ENCODE results near the gene GPR85. TPM values are rescaled to one million over a fixed set of nuclear protein-coding genes. Genes with fewer than 3 reads are reported as not detected.
"Not testable (repeated sequence)": the region's sequence is repeated elsewhere in the genome, so short reads cannot be mapped to it uniquely, and the experiment has no call there.

Gene GPR85
- total RNA-seq, 2 donors from 2014 or later, result not detected

GRCh38 chr7:113071465-113071864 lies 15.2 kb downstream of the GPR85 start:
- no peaks in the 10 kb centered on the region for H3K4me1 Mint-ChIP-seq (ENCODE audit: low read depth)
- no peak overlapping the region for H3K4me3 Mint-ChIP-seq
- no peaks in the 10 kb centered on the region for H3K9me3 Mint-ChIP-seq
- ATAC-seq (replicated peaks in 1 of 2) (no peak), DNase-seq (no peak)
- H3K36me3 Mint-ChIP-seq (ENCODE audit: insufficient read depth in 2 of 2), result no peaks in the 10 kb centered on the region
- peaks cover 26% of the 10 kb centered on the region for H3K27me3 Mint-ChIP-seq (ENCODE audit: low read depth)
- no peak overlapping the region for H3K27ac Mint-ChIP-seq

- H3K9me3 Mint-ChIP-seq, result no peaks in the 10 kb centered on the region
- H3K4me1 Mint-ChIP-seq (ENCODE audit: low read depth), result no peaks in the 10 kb centered on the region
- DNase-seq (no peak), ATAC-seq (replicated peaks in 1 of 2) (no peak)
- peaks cover 11% of the 10 kb centered on the region for H3K27me3 Mint-ChIP-seq (ENCODE audit: low read depth)
- no peak overlapping the region for H3K27ac Mint-ChIP-seq
- no peaks in the 10 kb centered on the region for H3K36me3 Mint-ChIP-seq (ENCODE audit: insufficient read depth in 2 of 2)
- no peak overlapping the region for H3K4me3 Mint-ChIP-seq
Observed at GRCh38 chr7:113062499-113062898, 24.1 kb downstream of the GPR85 start.

GRCh38 chr7:113060100-113060499 lies 26.5 kb downstream of the GPR85 start:
- no peak for ATAC-seq (replicated peaks in 1 of 2)
- DNase-seq, result no peak
- Mint-ChIP-seq H3K9me3 (no peaks in the 10 kb centered on the region), H3K4me3 (no peak overlapping the region), H3K27me3 (ENCODE audit: low read depth) (peaks cover 5% of the 10 kb centered on the region), H3K27ac (no peak overlapping the region), H3K36me3 (ENCODE audit: insufficient read depth in 2 of 2) (no peaks in the 10 kb centered on the region), H3K4me1 (ENCODE audit: low read depth) (no peaks in the 10 kb centered on the region)

DNA sequence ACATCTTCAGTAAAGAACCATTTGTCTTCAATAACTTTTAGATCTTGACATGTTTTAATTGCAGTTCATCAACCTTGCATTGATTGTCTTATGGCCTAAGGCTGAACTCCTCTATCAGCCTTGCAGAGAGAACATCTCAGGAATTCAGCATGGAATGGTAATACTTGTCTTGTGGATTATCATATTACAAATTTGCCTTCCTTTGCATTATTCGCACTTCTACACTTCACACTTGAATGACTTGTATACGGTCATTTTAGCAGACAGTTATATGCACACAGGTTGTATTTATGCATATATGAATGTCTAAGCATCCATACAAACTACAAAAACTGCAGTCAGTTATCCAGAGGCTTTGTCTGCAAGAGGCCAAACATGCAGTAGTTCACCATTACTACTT lies 31.7 kb downstream of the GPR85 start:
- Mint-ChIP-seq H3K9me3 (peaks cover 4 to 8% of the 10 kb centered on the region in 2 donors), H3K4me3 (no peak overlapping the region), H3K4me1 (ENCODE audit: low read depth) (no peaks in the 10 kb centered on the region), H3K27me3 (ENCODE audit: low read depth) (peaks cover 5% of the 10 kb centered on the region), H3K27ac (no peak overlapping the region), H3K36me3 (ENCODE audit: insufficient read depth in 2 of 2) (no peaks in the 10 kb centered on the region)
- DNase-seq, result no peak
- no peak for ATAC-seq (replicated peaks in 1 of 2)

GRCh38 chr7:113054272-113054671 lies 32.4 kb downstream of the GPR85 start:
- H3K4me1 Mint-ChIP-seq (ENCODE audit: low read depth); H3K4me3 Mint-ChIP-seq; DNase-seq; H3K27ac Mint-ChIP-seq; H3K36me3 Mint-ChIP-seq (ENCODE audit: insufficient read depth in 2 of 2); H3K27me3 Mint-ChIP-seq (ENCODE audit: low read depth); H3K9me3 Mint-ChIP-seq; ATAC-seq (replicated peaks in 1 of 2): not testable (repeated sequence)

GRCh38 chr7:113049221-113049620 lies 37.4 kb downstream of the GPR85 start:
- not testable (repeated sequence) for H3K4me1 Mint-ChIP-seq (ENCODE audit: low read depth); H3K4me3 Mint-ChIP-seq; DNase-seq; ATAC-seq (replicated peaks in 1 of 2); H3K27ac Mint-ChIP-seq; H3K27me3 Mint-ChIP-seq (ENCODE audit: low read depth); H3K9me3 Mint-ChIP-seq; H3K36me3 Mint-ChIP-seq (ENCODE audit: insufficient read depth in 2 of 2)

- no peaks in the 10 kb centered on the region for H3K4me1 Mint-ChIP-seq (ENCODE audit: low read depth)
- no peak overlapping the region for H3K27ac Mint-ChIP-seq
- H3K4me3 Mint-ChIP-seq, result no peak overlapping the region
- H3K9me3 Mint-ChIP-seq, result peaks cover 0 to 3% of the 10 kb centered on the region in 2 donors
- H3K36me3 Mint-ChIP-seq (ENCODE audit: insufficient read depth in 2 of 2), result peaks cover 0 to 2% of the 10 kb centered on the region in 2 donors
- H3K27me3 Mint-ChIP-seq (ENCODE audit: low read depth), result peaks cover 23% of the 10 kb centered on the region
- no peak for ATAC-seq (replicated peaks in 1 of 2)
- DNase-seq, result no peak
Observed at GRCh38 chr7:113046453-113046852, 40.2 kb downstream of the GPR85 start.

GRCh38 chr7:113045379-113045778 lies 41.2 kb downstream of the GPR85 start:
- Mint-ChIP-seq H3K27me3 (ENCODE audit: low read depth) (peaks cover 30% of the 10 kb centered on the region), H3K4me3 (no peak overlapping the region), H3K4me1 (ENCODE audit: low read depth) (no peaks in the 10 kb centered on the region), H3K36me3 (ENCODE audit: insufficient read depth in 2 of 2) (peaks cover 0 to 2% of the 10 kb centered on the region in 2 donors), H3K9me3 (no peaks in the 10 kb centered on the region), H3K27ac (no peak overlapping the region)
- DNase-seq (no peak), ATAC-seq (replicated peaks in 1 of 2) (no peak)

DNA sequence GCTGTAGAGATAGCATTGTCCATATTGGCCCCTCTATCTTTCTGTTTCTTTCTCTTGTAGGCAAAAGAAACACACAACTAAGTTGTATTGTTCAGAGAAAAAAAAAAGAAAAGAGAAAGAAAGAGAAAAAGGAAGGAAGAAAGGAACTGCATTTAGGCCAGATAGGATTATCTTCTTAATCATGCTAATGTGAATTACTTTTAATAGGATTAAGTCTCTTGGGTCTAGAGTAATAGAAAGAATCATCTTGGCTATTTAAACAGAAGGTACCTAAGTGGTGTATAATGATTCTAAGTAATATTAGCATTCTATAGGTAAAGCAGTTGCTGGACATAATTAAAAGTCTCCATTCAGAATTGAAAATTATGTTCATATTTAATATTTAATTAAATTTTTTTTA lies 42.2 kb downstream of the GPR85 start:
- Mint-ChIP-seq H3K27me3 (ENCODE audit: low read depth) (peaks cover 30% of the 10 kb centered on the region), H3K4me1 (ENCODE audit: low read depth) (no peaks in the 10 kb centered on the region), H3K9me3 (no peaks in the 10 kb centered on the region), H3K4me3 (no peak overlapping the region), H3K36me3 (ENCODE audit: insufficient read depth in 2 of 2) (no peaks in the 10 kb centered on the region), H3K27ac (no peak overlapping the region)
- DNase-seq (no peak), ATAC-seq (replicated peaks in 1 of 2) (no peak)

GRCh38 chr7:113040849-113041248 lies 45.8 kb downstream of the GPR85 start:
- Mint-ChIP-seq H3K9me3 (no peaks in the 10 kb centered on the region), H3K4me1 (ENCODE audit: low read depth) (no peaks in the 10 kb centered on the region), H3K4me3 (no peak overlapping the region), H3K27me3 (ENCODE audit: low read depth) (peaks cover 30% of the 10 kb centered on the region), H3K27ac (no peak overlapping the region), H3K36me3 (ENCODE audit: insufficient read depth in 2 of 2) (no peaks in the 10 kb centered on the region)
- DNase-seq, result no peak
- no peak for ATAC-seq (replicated peaks in 1 of 2)

DNA sequence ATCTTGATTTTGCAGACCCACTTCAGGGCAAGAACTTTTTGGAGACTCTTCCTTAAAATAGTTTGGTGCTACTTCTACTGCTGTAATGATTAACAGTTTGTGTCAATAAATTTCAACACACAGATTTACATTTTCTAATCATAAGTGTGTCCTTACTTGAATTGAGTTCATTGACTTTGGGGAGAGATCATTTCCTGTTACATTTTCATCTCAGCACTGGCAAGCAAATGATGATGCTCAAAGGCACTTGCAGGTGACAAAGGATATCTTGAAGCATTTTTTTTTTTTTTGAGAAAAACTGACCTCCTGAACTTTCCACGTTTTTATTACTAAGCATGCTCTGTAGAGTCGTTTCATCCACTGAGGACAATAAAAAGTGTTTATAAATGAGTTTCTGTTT lies 52.7 kb downstream of the GPR85 start:
- Mint-ChIP-seq H3K4me1 (ENCODE audit: low read depth) (no peaks in the 10 kb centered on the region), H3K36me3 (ENCODE audit: insufficient read depth in 2 of 2) (peaks cover 0 to 3% of the 10 kb centered on the region in 2 donors), H3K27me3 (ENCODE audit: low read depth) (peaks cover 28% of the 10 kb centered on the region), H3K27ac (no peak overlapping the region), H3K4me3 (no peak overlapping the region), H3K9me3 (no peaks in the 10 kb centered on the region)
- ATAC-seq (replicated peaks in 1 of 2) (no peak), DNase-seq (no peak)

Other genes starting within 250 kb of the GPR85 start
- gene SMIM30, start 31.7 kb upstream of the GPR85 start, total RNA-seq, result 10 to 100 TPM; 30.0 to 30.7 TPM